SHP77 (cell line): ENCODE data around the gene MED22.
A peak's percentile ranks its signal among the peaks of the same experiment; 100 is the strongest.

Experiments
- DNase-seq, 2 experiments: peaks; one replicate each; lab custom pipeline; 2025; lab: John Stamatoyannopoulos, UW

The MED22 gene

GRCh38 chr9:133355881-133356357, 8.0 kb upstream of the MED22 start:
- no peak for DNase-seq

GRCh38 chr9:133354766-133355165, 6.8 kb upstream of the MED22 start:
- DNase-seq, result no peak

GRCh38 chr9:133353548-133353947, 5.6 kb upstream of the MED22 start:
- DNase-seq, result no peak

- DNase-seq, result no peak
Measured at GRCh38 chr9:133352635-133353340, 4.9 kb upstream of the MED22 start.

- peak; percentile 35 to 58 for DNase-seq
Measured at GRCh38 chr9:133351908-133352634, 4.1 kb upstream of the MED22 start.

GRCh38 chr9:133351526-133351907, 3.6 kb upstream of the MED22 start:
- no peak for DNase-seq

- DNase-seq, result no peak
Measured at GRCh38 chr9:133349965-133350616, 2.2 kb upstream of the MED22 start.

GRCh38 chr9:133348718-133349573, 1.0 kb upstream of the MED22 start:
- DNase-seq, result no peak

- DNase-seq, result peak in 1 of 2 experiments; percentile 23
Measured at GRCh38 chr9:133347515-133347984, 381 bp downstream of the MED22 start.

- no peak for DNase-seq
Measured at GRCh38 chr9:133346021-133346785, 1.7 kb downstream of the MED22 start.

- DNase-seq, result no peak
Measured at GRCh38 chr9:133345596-133345995, 2.3 kb downstream of the MED22 start.

GRCh38 chr9:133344979-133345378, 3.0 kb downstream of the MED22 start:
- DNase-seq, result no peak

- DNase-seq, result no peak
Measured at GRCh38 chr9:133344071-133344470, 3.9 kb downstream of the MED22 start.

- DNase-seq, result no peak
Measured at GRCh38 chr9:133342570-133342969, 5.4 kb downstream of the MED22 start.

- no peak for DNase-seq
Measured at GRCh38 chr9:133342069-133342406, 5.9 kb downstream of the MED22 start.

GRCh38 chr9:133341369-133342068, 6.4 kb downstream of the MED22 start:
- DNase-seq, result no peak

- DNase-seq, result no peak
Measured at GRCh38 chr9:133340916-133341315, 7.0 kb downstream of the MED22 start.

- DNase-seq, result no peak
Measured at GRCh38 chr9:133340256-133340655, 7.7 kb downstream of the MED22 start.

GRCh38 chr9:133339641-133340040, 8.3 kb downstream of the MED22 start:
- DNase-seq, result no peak
